Suprapubic skin (tissue), 4 donors: ENCODE measurements around the gene CYFIP2. TPM values are rescaled to one million over a fixed set of nuclear protein-coding genes. Genes with fewer than 3 reads are reported as not detected.

Source experiments
- DNase-seq, 2 donors: peaks; one replicate each; pipeline ENCODE4 v3.0.0-alpha.2; 2019; ENCODE audit warnings: low spot score in 2 of 2
- H3K27ac ChIP-seq: fragments of 200-600 bp; sonication (generic); one replicate; pipeline ENCODE4 v1.5.1; 2019
- H3K27me3 ChIP-seq: fragments of 200-600 bp; sonication (generic); one replicate; pipeline ENCODE4 v1.5.1; 2019
- H3K36me3 ChIP-seq: fragments of 200-600 bp; sonication (generic); one replicate; pipeline ENCODE4 v1.5.1; 2019
- H3K4me1 ChIP-seq: fragments of 200-600 bp; sonication (generic); one replicate; pipeline ENCODE4 v1.5.1; 2019
- H3K4me3 ChIP-seq: fragments of 200-600 bp; sonication (generic); one replicate; pipeline ENCODE4 v1.5.1; 2019; ENCODE audit warnings: mild to moderate bottlenecking
- H3K9me3 ChIP-seq: fragments of 200-600 bp; sonication (generic); one replicate; pipeline ENCODE4 v1.5.1; 2019
- EP300 ChIP-seq: sonication (generic); formaldehyde crosslinking; IDR thresholded peaks from one replicate; pipeline ENCODE4 v1.6.1; 2017; ENCODE audit warnings: antibody characterized with exemption
- POLR2A ChIP-seq, 2 donors: fragments of 450-650 bp; IDR thresholded peaks; one replicate each; pipeline ENCODE4 v1.6.1; 2017; ENCODE audit warnings: antibody characterized with exemption in 2 of 2, mild to moderate bottlenecking in 2 of 2, moderate library complexity in 2 of 2
- POLR2AphosphoS5 ChIP-seq, 3 donors: sonication (generic); formaldehyde crosslinking; IDR thresholded peaks; one replicate each; pipeline ENCODE4 v1.6.1; 2017; ENCODE audit warnings: antibody characterized with exemption in 3 of 3
- WGBS: methylation state at CpG from one replicate; pipeline ENCODE4 v1.1.5; 2018; 5-methylcytosine and 5-hydroxymethylcytosine counted together
- total RNA-seq, 4 donors: library from RNA; depleted of rRNA; stranded (reverse); fragments of >200 nt; gene quantifications; one replicate each; pipeline ENCODE4 v1.1.0, GENCODE V29; 2016
- TF ChIP-seq, protein P1 (sequence below), 2 donors: fragments of 200-600 bp in 1 of 2; fragments of 450-650 bp in 1 of 2; sonication (generic) in 1 of 2; IDR thresholded peaks; one replicate each; pipeline ENCODE4 v1.5.1; 2016 to 2019; ENCODE audit warnings: antibody characterized with exemption in 2 of 2, mild to moderate bottlenecking in 1 of 2, moderate library complexity in 1 of 2

The CYFIP2 gene
- total RNA-seq, 4 donors from 2014 or later: 12.7 to 17.1 (median 14.9) TPM

DNA sequence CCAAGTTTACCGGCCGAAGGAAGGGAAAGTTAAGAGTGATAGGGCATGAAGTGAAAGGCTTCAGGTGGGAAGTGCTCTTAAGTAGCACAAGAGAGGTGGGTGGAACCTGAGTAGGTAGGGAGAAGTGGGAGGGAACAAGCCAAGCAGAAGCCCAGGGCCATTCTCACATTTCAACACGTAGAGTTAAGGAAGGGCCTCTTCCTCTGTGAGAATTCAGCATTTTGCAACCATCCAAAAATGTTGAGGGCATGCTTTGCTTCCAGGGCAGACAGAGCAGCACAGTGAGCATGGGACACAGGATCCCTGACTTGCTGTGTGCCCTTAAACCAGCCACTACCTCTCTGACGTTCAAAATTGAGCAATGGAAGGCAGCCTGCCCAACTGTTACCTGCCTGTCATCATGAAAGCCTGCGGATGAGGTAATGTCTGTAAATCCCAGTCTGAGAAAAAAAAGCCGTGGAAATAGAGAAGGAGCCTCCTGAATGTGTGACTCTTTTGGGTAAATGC lies 3.3 kb downstream of the CYFIP2 start:
- Histone ChIP-seq H3K9me3 (no peaks in the 10 kb centered on the region), H3K27ac (no peak overlapping the region), H3K4me1 (peaks cover 28% of the 10 kb centered on the region), H3K4me3 (no peak overlapping the region), H3K27me3 (peaks cover 9% of the 10 kb centered on the region), H3K36me3 (no peaks in the 10 kb centered on the region)
- 60% methylated on average over 6 of the region's 6 CpGs for WGBS
- TF ChIP-seq, protein P1, sequence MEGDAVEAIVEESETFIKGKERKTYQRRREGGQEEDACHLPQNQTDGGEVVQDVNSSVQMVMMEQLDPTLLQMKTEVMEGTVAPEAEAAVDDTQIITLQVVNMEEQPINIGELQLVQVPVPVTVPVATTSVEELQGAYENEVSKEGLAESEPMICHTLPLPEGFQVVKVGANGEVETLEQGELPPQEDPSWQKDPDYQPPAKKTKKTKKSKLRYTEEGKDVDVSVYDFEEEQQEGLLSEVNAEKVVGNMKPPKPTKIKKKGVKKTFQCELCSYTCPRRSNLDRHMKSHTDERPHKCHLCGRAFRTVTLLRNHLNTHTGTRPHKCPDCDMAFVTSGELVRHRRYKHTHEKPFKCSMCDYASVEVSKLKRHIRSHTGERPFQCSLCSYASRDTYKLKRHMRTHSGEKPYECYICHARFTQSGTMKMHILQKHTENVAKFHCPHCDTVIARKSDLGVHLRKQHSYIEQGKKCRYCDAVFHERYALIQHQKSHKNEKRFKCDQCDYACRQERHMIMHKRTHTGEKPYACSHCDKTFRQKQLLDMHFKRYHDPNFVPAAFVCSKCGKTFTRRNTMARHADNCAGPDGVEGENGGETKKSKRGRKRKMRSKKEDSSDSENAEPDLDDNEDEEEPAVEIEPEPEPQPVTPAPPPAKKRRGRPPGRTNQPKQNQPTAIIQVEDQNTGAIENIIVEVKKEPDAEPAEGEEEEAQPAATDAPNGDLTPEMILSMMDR (IDR thresholded peaks at IDR 0.05): no peak
- no peak for DNase-seq

DNA sequence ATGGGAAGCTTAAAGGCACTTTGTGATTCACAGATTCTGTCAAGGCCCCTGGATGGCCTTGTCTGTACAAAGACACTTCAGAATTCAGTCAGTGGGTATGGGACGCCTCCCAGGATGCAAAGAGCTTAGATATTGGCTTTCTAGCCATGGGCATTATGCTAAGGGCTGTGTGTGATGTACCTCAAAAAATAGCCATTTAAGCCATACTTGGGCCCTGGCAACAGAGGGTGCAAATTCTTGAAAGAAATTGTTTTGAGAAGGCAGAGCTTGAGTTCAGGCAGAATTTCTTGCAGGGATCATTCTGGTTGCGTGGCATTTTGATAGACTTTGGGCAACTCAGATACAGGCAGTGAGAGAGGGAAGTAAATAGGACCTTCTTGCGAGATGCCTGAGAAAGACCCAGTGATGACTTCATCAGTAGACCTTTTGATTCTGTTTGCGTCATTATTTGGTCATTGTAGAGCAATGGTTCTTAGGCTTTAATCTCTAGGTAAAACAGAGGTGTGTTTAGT lies 3.9 kb downstream of the CYFIP2 start:
- H3K9me3 ChIP-seq: no peaks in the 10 kb centered on the region
- H3K4me3 ChIP-seq: no peak overlapping the region
- DNase-seq: no peak
- TF ChIP-seq, protein P1 (IDR thresholded peaks at IDR 0.05): no peak
- TF ChIP-seq POLR2A (IDR thresholded peaks at IDR 0.05): no peak
- TF ChIP-seq EP300: no peak
- no peak for TF ChIP-seq POLR2AphosphoS5 (IDR thresholded peaks at IDR 0.05)
- H3K4me1 ChIP-seq: peaks cover 28% of the 10 kb centered on the region
- 94% methylated on average over 4 of the region's 4 CpGs for WGBS
- no peaks in the 10 kb centered on the region for H3K36me3 ChIP-seq
- H3K27me3 ChIP-seq: peaks cover 9% of the 10 kb centered on the region
- no peak overlapping the region for H3K27ac ChIP-seq

DNA sequence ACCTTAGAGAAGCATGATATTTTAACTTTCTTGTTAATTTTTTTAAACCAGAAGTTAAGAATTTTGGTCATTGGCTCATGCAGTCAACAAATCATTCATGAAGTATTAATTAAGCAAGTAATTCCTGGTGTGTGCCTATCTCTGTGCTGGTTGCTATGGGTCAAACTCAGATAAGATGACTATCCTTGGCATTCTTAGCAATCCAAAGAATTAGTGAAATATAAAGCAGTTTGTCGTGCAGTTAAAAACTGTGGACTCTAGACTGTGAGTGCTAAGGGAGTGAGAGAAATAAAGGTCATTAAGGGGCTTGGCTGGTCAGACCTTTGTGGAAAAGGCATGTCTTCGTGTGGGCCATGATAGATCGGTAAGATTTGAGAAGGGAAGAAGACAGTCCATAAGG lies 4.8 kb downstream of the CYFIP2 start:
- Histone ChIP-seq H3K9me3 (no peaks in the 10 kb centered on the region), H3K4me3 (no peak overlapping the region), H3K36me3 (no peaks in the 10 kb centered on the region), H3K27me3 (peaks cover 9% of the 10 kb centered on the region), H3K27ac (no peak overlapping the region), H3K4me1 (peaks cover 24% of the 10 kb centered on the region)
- WGBS: 82% methylated on average over 3 of the region's 3 CpGs
- TF ChIP-seq, protein P1 (IDR thresholded peaks at IDR 0.05): no peak
- TF ChIP-seq POLR2A (IDR thresholded peaks at IDR 0.05): no peak
- TF ChIP-seq EP300: no peak
- no peak for TF ChIP-seq POLR2AphosphoS5 (IDR thresholded peaks at IDR 0.05)
- DNase-seq: no peak

DNA sequence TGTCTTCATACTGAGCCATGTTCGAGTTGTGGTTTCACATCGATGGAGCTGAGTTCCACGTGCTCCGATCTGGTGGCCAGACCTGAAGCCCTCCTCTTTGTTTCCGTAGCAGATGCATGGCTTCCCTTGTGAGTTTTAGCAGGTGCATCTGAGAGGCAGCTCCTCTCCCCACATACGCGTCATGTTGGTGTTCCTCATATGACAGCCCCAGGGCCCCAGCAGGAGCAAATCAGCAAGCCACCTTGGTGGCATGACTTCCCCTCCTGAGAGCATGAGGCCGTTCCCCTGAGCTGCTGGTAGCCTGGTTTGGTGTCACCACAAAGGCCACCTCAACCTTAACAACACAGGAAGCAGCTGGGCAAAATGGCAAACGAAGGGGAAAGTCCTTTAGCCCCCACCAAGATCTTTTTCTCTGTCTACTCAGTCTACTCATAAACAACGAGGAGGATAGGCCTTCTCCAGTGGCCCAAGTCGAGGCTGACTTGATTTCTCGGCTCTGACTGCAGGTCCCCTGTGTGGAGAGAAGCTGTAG lies 5.9 kb downstream of the CYFIP2 start:
- DNase-seq: no peak
- Histone ChIP-seq H3K27me3 (peaks cover 2% of the 10 kb centered on the region), H3K4me1 (peaks cover 15% of the 10 kb centered on the region), H3K9me3 (no peaks in the 10 kb centered on the region), H3K4me3 (no peak overlapping the region), H3K27ac (no peak overlapping the region), H3K36me3 (no peaks in the 10 kb centered on the region)
- TF ChIP-seq, protein P1 (IDR thresholded peaks at IDR 0.05): no peak
- TF ChIP-seq POLR2AphosphoS5 (IDR thresholded peaks at IDR 0.05) (no peak), EP300 (no peak), POLR2A (IDR thresholded peaks at IDR 0.05) (no peak)
- WGBS: 83% methylated on average over 12 of the region's 12 CpGs

DNA sequence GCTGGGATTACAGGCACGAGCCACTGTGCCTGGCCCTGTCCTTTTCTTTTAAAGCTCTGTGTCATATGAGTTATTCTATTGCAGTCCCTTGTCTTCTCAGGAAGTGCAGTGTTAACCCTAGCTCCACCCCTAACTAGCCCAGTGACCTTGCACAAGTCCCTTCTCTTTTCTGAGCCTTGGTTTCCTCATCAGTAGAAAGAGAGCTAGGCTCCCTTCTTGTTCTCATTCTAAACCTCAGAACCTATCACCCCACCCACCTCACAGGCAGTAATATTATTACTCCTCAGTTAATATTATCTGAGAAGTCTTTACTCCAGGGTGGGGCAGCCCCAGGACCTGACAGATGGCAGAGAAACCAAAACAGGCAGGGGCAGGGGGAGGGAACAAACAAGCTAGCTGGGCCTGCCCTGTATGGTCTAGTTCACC lies 7.2 kb downstream of the CYFIP2 start:
- no peaks in the 10 kb centered on the region for H3K27me3 ChIP-seq
- no peaks in the 10 kb centered on the region for H3K36me3 ChIP-seq
- TF ChIP-seq POLR2AphosphoS5 (IDR thresholded peaks at IDR 0.05): no peak
- TF ChIP-seq, protein P1 (IDR thresholded peaks at IDR 0.05): no peak
- no peak for TF ChIP-seq POLR2A (IDR thresholded peaks at IDR 0.05)
- TF ChIP-seq EP300: no peak
- H3K4me1 ChIP-seq: peaks cover 6% of the 10 kb centered on the region
- H3K9me3 ChIP-seq: no peaks in the 10 kb centered on the region
- DNase-seq: no peak
- no peak overlapping the region for H3K4me3 ChIP-seq
- no peak overlapping the region for H3K27ac ChIP-seq
- 88% methylated on average over 1 of the region's 1 CpG for WGBS
